Naive thymus-derived CD4-positive, alpha-beta T cell (primary cell): ENCODE measurements around the gene SLC39A2. TPM values are rescaled to one million over a fixed set of nuclear protein-coding genes. Genes with fewer than 3 reads are reported as not detected.
"Not testable (repeated sequence)": the region's sequence is repeated elsewhere in the genome, so short reads cannot be mapped to it uniquely, and the experiment has no call there.

Experiments
- ATAC-seq: fragments of 150-1000 bp; cut with Tn5 transposase; 2 replicates; pipeline ENCODE4 v1.10.0; 2021; ENCODE audit warnings: mild to moderate bottlenecking, moderate library complexity
- CTCF ChIA-PET: fragments of 350-600 bp; sonication (Branson Sonifier 250); formaldehyde crosslinking; loops from one replicate; lab custom pipeline; 2021; ENCODE audit warnings: antibody characterized with exemption; lab: Charles Lee
- POLR2A ChIA-PET: fragments of 350-600 bp; sonication (Branson Sonifier 250); formaldehyde crosslinking; loops from one replicate; lab custom pipeline; 2021; ENCODE audit warnings: antibody characterized with exemption, inconsistent platforms; lab: Charles Lee
- DNase-seq, 9 donors: peaks; one replicate each; pipeline versions ENCODE4 v3.0.0 to v3.0.0-alpha.2; 2020 to 2022; ENCODE audit warnings: mixed read lengths in 1 of 9
- H3K27ac ChIP-seq: one replicate; pipeline ENCODE4 v1.7.0; 2013; ENCODE audit warnings: mild to moderate bottlenecking, low read depth, low read length, moderate library complexity
- H3K27me3 ChIP-seq, 2 donors: one replicate each; pipeline ENCODE4 v1.7.0; 2013; ENCODE audit warnings: low read length in 2 of 2, mild to moderate bottlenecking in 2 of 2, moderate library complexity in 2 of 2; ENCODE audit not compliant: control insufficient read depth in 2 of 2, insufficient read depth in 2 of 2
- H3K36me3 ChIP-seq, 3 experiments: 1 replicate in 2 of 3; 2 replicates in 1 of 3; pipeline ENCODE4 v1.7.0; 2013; ENCODE audit warnings: low read length in 3 of 3, mild to moderate bottlenecking in 3 of 3, moderate library complexity in 1 of 3; ENCODE audit not compliant: insufficient read depth in 3 of 3, control insufficient read depth in 2 of 3
- H3K4me1 ChIP-seq, 2 donors: one replicate each; pipeline ENCODE4 v1.7.0; 2013; ENCODE audit warnings: low read length in 2 of 2, mild to moderate bottlenecking in 2 of 2, moderate library complexity in 1 of 2; ENCODE audit not compliant: control insufficient read depth in 2 of 2, insufficient read depth in 2 of 2
- H3K4me3 ChIP-seq: 2 replicates; pipeline ENCODE4 v1.7.0; 2013; ENCODE audit warnings: mild to moderate bottlenecking, low read length
- H3K9me3 ChIP-seq, 3 experiments: 1 replicate in 2 of 3; 2 replicates in 1 of 3; pipeline ENCODE4 v1.7.0; 2013; ENCODE audit warnings: low read length in 3 of 3; ENCODE audit not compliant: control insufficient read depth in 2 of 3
- H3K27ac Mint-ChIP-seq, 9 donors: one replicate each; pipeline ENCODE4 v1.8.0; 2020 to 2022; ENCODE audit warnings: mixed read lengths in 9 of 9, mild to moderate bottlenecking in 8 of 9, moderate library complexity in 5 of 9, inconsistent platforms in 2 of 9
- H3K27me3 Mint-ChIP-seq, 5 donors: one replicate each; pipeline ENCODE4 v1.8.0; 2021 to 2022; ENCODE audit warnings: mixed read lengths in 5 of 5, mild to moderate bottlenecking in 1 of 5
- H3K36me3 Mint-ChIP-seq, 5 donors: one replicate each; pipeline ENCODE4 v1.8.0; 2020 to 2022; ENCODE audit warnings: mixed read lengths in 5 of 5, mild to moderate bottlenecking in 3 of 5, inconsistent platforms in 1 of 5
- H3K4me1 Mint-ChIP-seq, 7 donors: one replicate each; pipeline ENCODE4 v1.8.0; 2020 to 2022; ENCODE audit warnings: mixed read lengths in 7 of 7, mild to moderate bottlenecking in 3 of 7, inconsistent platforms in 1 of 7
- H3K4me3 Mint-ChIP-seq, 10 donors: one replicate each; pipeline ENCODE4 v1.8.0; 2020 to 2022; ENCODE audit warnings: mild to moderate bottlenecking in 10 of 10, mixed read lengths in 10 of 10, moderate library complexity in 6 of 10, inconsistent platforms in 2 of 10
- H3K9me3 Mint-ChIP-seq, 11 donors: one replicate each; pipeline ENCODE4 v1.8.0; 2020 to 2022; ENCODE audit warnings: mixed read lengths in 11 of 11, mild to moderate bottlenecking in 4 of 11, inconsistent platforms in 1 of 11, moderate library complexity in 1 of 11
- intact Hi-C, 2 donors: fragments of 100-400 bp; cut with micrococcal nuclease; formaldehyde crosslinking; loops; one replicate each; pipeline ENCODE4 v1.15.1; 2023
- polyA plus RNA-seq, 2 donors: library from polyadenylated mRNA; unstranded; fragments of 300-500 nt; fragmentation: Illumina TruSeq; gene quantifications; one replicate each; pipeline ENCODE4 v1.2.3, GENCODE V29; 2021
- total RNA-seq, 6 experiments: library from RNA in 5 of 6; stranded (reverse) in 5 of 6; gene quantifications; 1 replicate in 5 of 6; 2 replicates in 1 of 6; pipeline ENCODE4 v1.2.3 and lab custom pipeline; 2021 to 2026

The SLC39A2 gene
- total and polyA plus RNA-seq, 7 experiments from 2014 or later = 0.36 to 0.81 TPM; not detected in 5

GRCh38 chr14:20980906-20981305, 18.2 kb upstream of the SLC39A2 start:
- H3K4me1 ChIP-seq = no peaks in the 10 kb centered on the region
- no peak overlapping the region for H3K27ac Mint-ChIP-seq
- no peak overlapping the region for H3K4me3 Mint-ChIP-seq
- no peaks in the 10 kb centered on the region for H3K27me3 ChIP-seq
- no peaks in the 10 kb centered on the region for H3K36me3 ChIP-seq
- no peaks in the 10 kb centered on the region for H3K36me3 Mint-ChIP-seq
- no peak overlapping the region for H3K4me3 ChIP-seq
- H3K9me3 ChIP-seq = no peaks in the 10 kb centered on the region
- ATAC-seq = no peak
- no peak for DNase-seq
- intact Hi-C loops = no loop called here
- peaks cover 6 to 27% (median 20%) of the 10 kb centered on the region in 5 donors for H3K27me3 Mint-ChIP-seq
- H3K4me1 Mint-ChIP-seq = peaks cover 0 to 4% (median 0%) of the 10 kb centered on the region in 7 donors
- no peak overlapping the region for H3K27ac ChIP-seq
- POLR2A ChIA-PET = no interaction called here
- no peaks in the 10 kb centered on the region for H3K9me3 Mint-ChIP-seq
- CTCF ChIA-PET = interaction anchor here (0.6 to 3.7 kb wide), 3 partner anchors 8 to 34 kb away, joined by 3 to 18 read pairs (median 5); no protein-coding TSS in a partner anchor

- POLR2A ChIA-PET = interaction anchor here (0.6 to 0.7 kb wide), 2 partner anchors 12 to 31 kb away, joined by 3 read pairs; no protein-coding TSS in a partner anchor
- ATAC-seq (no peak), DNase-seq (no peak)
- H3K4me3 Mint-ChIP-seq = no peak overlapping the region
- H3K36me3 Mint-ChIP-seq = no peaks in the 10 kb centered on the region
- Histone ChIP-seq H3K36me3 (no peaks in the 10 kb centered on the region), H3K27me3 (no peaks in the 10 kb centered on the region), H3K4me3 (no peak overlapping the region), H3K27ac (no peak overlapping the region), H3K9me3 (no peaks in the 10 kb centered on the region), H3K4me1 (no peaks in the 10 kb centered on the region)
- H3K9me3 Mint-ChIP-seq = no peaks in the 10 kb centered on the region
- CTCF ChIA-PET = no interaction called here
- H3K27ac Mint-ChIP-seq = no peak overlapping the region
- intact Hi-C loops = no loop called here
- H3K4me1 Mint-ChIP-seq = peaks cover 0 to 5% (median 0%) of the 10 kb centered on the region in 7 donors
- H3K27me3 Mint-ChIP-seq = peaks cover 6 to 27% (median 20%) of the 10 kb centered on the region in 5 donors
These were observed 16.3 kb upstream of the SLC39A2 start for GRCh38 chr14:20982646-20983369.

- not testable (repeated sequence) for H3K9me3 ChIP-seq, DNase-seq, H3K27ac ChIP-seq, H3K4me1 ChIP-seq, H3K27me3 ChIP-seq, H3K36me3 ChIP-seq, H3K4me3 ChIP-seq, H3K36me3 Mint-ChIP-seq, ATAC-seq, H3K9me3 Mint-ChIP-seq
- Mint-ChIP-seq H3K27me3 (peaks cover 0 to 14% (median 6%) of the 10 kb centered on the region in 5 donors), H3K4me3 (peak overlapping the region in 1 of 10 donors; percentile 22), H3K4me1 (peaks cover 0 to 22% (median 17%) of the 10 kb centered on the region in 7 donors), H3K27ac (peak overlapping the region in 1 of 9 donors; percentile 41)
- intact Hi-C loops = loop anchor here in 1 of 2 donors (5.0 kb wide), 1 partner anchor 303 kb away; the partner anchor contains the start of gene RNASE4
- ChIA-PET POLR2A (interaction anchor here (0.6 to 0.9 kb wide), 3 partner anchors 13 to 472 kb away, joined by 3 to 7 read pairs (median 6); no protein-coding TSS in a partner anchor), CTCF (interaction anchor here (0.7 to 1.4 kb wide), 2 partner anchors 15 to 288 kb away, joined by 4 read pairs; no protein-coding TSS in a partner anchor)
These were observed 13.4 kb upstream of the SLC39A2 start for GRCh38 chr14:20985650-20986049.

GRCh38 chr14:20986811-20987210, 12.3 kb upstream of the SLC39A2 start:
- no peak overlapping the region for H3K4me3 ChIP-seq
- intact Hi-C loops = loop anchor here in 1 of 2 donors (5.0 kb wide), 1 partner anchor 305 kb away; the partner anchor contains the start of gene RNASE4
- Mint-ChIP-seq H3K36me3 (peaks cover under 1 to 2% (median under 1%) of the 10 kb centered on the region in 5 donors), H3K27me3 (peaks cover 0 to 14% (median 4%) of the 10 kb centered on the region in 5 donors), H3K27ac (no peak overlapping the region), H3K9me3 (peaks cover 0 to under 1% (median 0%) of the 10 kb centered on the region in 11 donors), H3K4me1 (peaks cover 0 to 32% (median 24%) of the 10 kb centered on the region in 7 donors), H3K4me3 (peak overlapping the region in 1 of 10 donors; percentile 40)
- H3K4me1 ChIP-seq = peaks cover 12 to 16% of the 10 kb centered on the region in 2 donors
- no peaks in the 10 kb centered on the region for H3K9me3 ChIP-seq
- H3K27me3 ChIP-seq = no peaks in the 10 kb centered on the region
- ATAC-seq (no peak), DNase-seq (no peak)
- CTCF ChIA-PET = no interaction called here
- no peak overlapping the region for H3K27ac ChIP-seq
- H3K36me3 ChIP-seq = peaks cover 0 to 5% (median 0%) of the 10 kb centered on the region in 3 experiments
- POLR2A ChIA-PET = no interaction called here

- DNase-seq (no peak), ATAC-seq (no peak)
- intact Hi-C loops = loop anchor here (1.0 to 5.0 kb wide), 6 partner anchors 18 to 376 kb away; partner anchors contain the start of genes NDRG2 (in 1 of the 2) and RNASE4 (in 1 of the 2)
- peaks cover 5 to 25% (median 9%) of the 10 kb centered on the region in 3 experiments for H3K36me3 ChIP-seq
- H3K4me1 ChIP-seq = peaks cover 12 to 16% of the 10 kb centered on the region in 2 donors
- Mint-ChIP-seq H3K36me3 (peaks cover 4 to 15% (median 10%) of the 10 kb centered on the region in 5 donors), H3K27ac (peak overlapping the region in 8 of 9 donors; percentile 13 to 96 (median 84)), H3K27me3 (peaks cover 0 to 5% (median 0%) of the 10 kb centered on the region in 5 donors), H3K4me3 (peak overlapping the region; percentile 39 to 92 (median 60)), H3K4me1 (peaks cover 0 to 40% (median 37%) of the 10 kb centered on the region in 7 donors), H3K9me3 (peaks cover 0 to 1% (median 0%) of the 10 kb centered on the region in 11 donors)
- H3K4me3 ChIP-seq = no peak overlapping the region
- H3K27ac ChIP-seq = peak overlapping the region; percentile 77
- no peaks in the 10 kb centered on the region for H3K27me3 ChIP-seq
- POLR2A ChIA-PET = interaction anchor here (0.8 to 1.9 kb wide), 2 partner anchors 18 to 106 kb away, joined by 3 to 7 read pairs; no protein-coding TSS in a partner anchor
- CTCF ChIA-PET = no interaction called here
- H3K9me3 ChIP-seq = no peaks in the 10 kb centered on the region
These were observed 10.2 kb upstream of the SLC39A2 start for GRCh38 chr14:20988717-20989470.

GRCh38 chr14:20989471-20989786, 9.7 kb upstream of the SLC39A2 start:
- H3K9me3 Mint-ChIP-seq = peaks cover 0 to 1% (median 0%) of the 10 kb centered on the region in 11 donors
- no peak for ATAC-seq
- no peaks in the 10 kb centered on the region for H3K27me3 ChIP-seq
- intact Hi-C loops = loop anchor here (1.0 to 5.0 kb wide), 6 partner anchors 18 to 376 kb away; partner anchors contain the start of genes NDRG2 (in 1 of the 2) and RNASE4 (in 1 of the 2)
- peak in 1 of 9 donors; percentile 6 for DNase-seq
- peaks cover 12 to 16% of the 10 kb centered on the region in 2 donors for H3K4me1 ChIP-seq
- CTCF ChIA-PET = no interaction called here
- POLR2A ChIA-PET = interaction anchor here (0.8 to 1.9 kb wide), 2 partner anchors 19 to 105 kb away, joined by 3 to 7 read pairs; no protein-coding TSS in a partner anchor
- no peak overlapping the region for H3K4me3 ChIP-seq
- peaks cover 0 to 41% (median 37%) of the 10 kb centered on the region in 7 donors for H3K4me1 Mint-ChIP-seq
- H3K9me3 ChIP-seq = no peaks in the 10 kb centered on the region
- H3K36me3 ChIP-seq = peaks cover 7 to 30% (median 15%) of the 10 kb centered on the region in 3 experiments
- peak overlapping the region; percentile 86 to 98 (median 95) for H3K27ac Mint-ChIP-seq
- H3K27me3 Mint-ChIP-seq = no peaks in the 10 kb centered on the region
- peak overlapping the region; percentile 86 to 97 (median 92) for H3K4me3 Mint-ChIP-seq
- peaks cover 4 to 19% (median 13%) of the 10 kb centered on the region in 5 donors for H3K36me3 Mint-ChIP-seq
- H3K27ac ChIP-seq = peak overlapping the region; percentile 77
